ENCODE data around the gene POU2F2.

- TF ChIP-seq, protein P1, sequence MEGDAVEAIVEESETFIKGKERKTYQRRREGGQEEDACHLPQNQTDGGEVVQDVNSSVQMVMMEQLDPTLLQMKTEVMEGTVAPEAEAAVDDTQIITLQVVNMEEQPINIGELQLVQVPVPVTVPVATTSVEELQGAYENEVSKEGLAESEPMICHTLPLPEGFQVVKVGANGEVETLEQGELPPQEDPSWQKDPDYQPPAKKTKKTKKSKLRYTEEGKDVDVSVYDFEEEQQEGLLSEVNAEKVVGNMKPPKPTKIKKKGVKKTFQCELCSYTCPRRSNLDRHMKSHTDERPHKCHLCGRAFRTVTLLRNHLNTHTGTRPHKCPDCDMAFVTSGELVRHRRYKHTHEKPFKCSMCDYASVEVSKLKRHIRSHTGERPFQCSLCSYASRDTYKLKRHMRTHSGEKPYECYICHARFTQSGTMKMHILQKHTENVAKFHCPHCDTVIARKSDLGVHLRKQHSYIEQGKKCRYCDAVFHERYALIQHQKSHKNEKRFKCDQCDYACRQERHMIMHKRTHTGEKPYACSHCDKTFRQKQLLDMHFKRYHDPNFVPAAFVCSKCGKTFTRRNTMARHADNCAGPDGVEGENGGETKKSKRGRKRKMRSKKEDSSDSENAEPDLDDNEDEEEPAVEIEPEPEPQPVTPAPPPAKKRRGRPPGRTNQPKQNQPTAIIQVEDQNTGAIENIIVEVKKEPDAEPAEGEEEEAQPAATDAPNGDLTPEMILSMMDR (IDR thresholded peaks at IDR 0.05; ENCODE audit: extremely low read depth in 1 of 2, insufficient read depth in 1 of 2, low read depth in 1 of 2, low read length in 2 of 2) = no peak
- TF ChIP-seq JUN (IDR thresholded peaks at IDR 0.05; ENCODE audit: borderline replicate concordance, insufficient read depth, insufficient read length, low read depth) = no peak
- no peak for TF ChIP-seq POLR2AphosphoS5 (IDR thresholded peaks at IDR 0.05; ENCODE audit: insufficient read depth, low read depth, low read length)
- no peak for TF ChIP-seq EZH2 (IDR thresholded peaks at IDR 0.05; ENCODE audit: borderline replicate concordance, low read depth, low read length, severe bottlenecking)
- no peak for TF ChIP-seq POLR2A (IDR thresholded peaks at IDR 0.05; ENCODE audit: low read depth, low read length)
- TF ChIP-seq MYC (IDR thresholded peaks at IDR 0.05; ENCODE audit: low read depth, low read length) = no peak
Measured at GRCh38 chr19:42115705-42116104, 16.5 kb downstream of the POU2F2 start.
